WERI-Rb-1 (cell line): ENCODE measurements around the gene HSPA1B.
A peak's percentile ranks its signal among the peaks of the same experiment; 100 is the strongest.
"Not testable (repeated sequence)": the region's sequence is repeated elsewhere in the genome, so short reads cannot be mapped to it uniquely, and the experiment has no call there.

Experiments used
- DNase-seq: peaks from one replicate; pipeline ENCODE4 v3.0.0-alpha.2; 2020
- H3K27ac ChIP-seq: fragments of 250-450 bp; sonication (Bioruptor Pico); 2 replicates; pipeline ENCODE4 v1.5.1; 2020; ENCODE audit warnings: mild to moderate bottlenecking, moderate library complexity
- H3K27me3 ChIP-seq: fragments of 250-450 bp; sonication (Bioruptor Pico); 2 replicates; pipeline ENCODE4 v1.5.1; 2021; ENCODE audit warnings: mild to moderate bottlenecking, low read depth, moderate library complexity; ENCODE audit not compliant: insufficient read depth, severe bottlenecking
- H3K36me3 ChIP-seq: fragments of 250-450 bp; sonication (Bioruptor Pico); 2 replicates; pipeline ENCODE4 v1.5.1; 2020; ENCODE audit warnings: mild to moderate bottlenecking, moderate library complexity
- H3K4me3 ChIP-seq: 2 replicates; pipeline ENCODE4 v1.5.1; 2011; ENCODE audit warnings: low read depth, mild to moderate bottlenecking, control low read depth, low read length
- H3K9me3 ChIP-seq: fragments of 250-450 bp; sonication (Bioruptor Pico); 2 replicates; pipeline ENCODE4 v1.5.1; 2021; ENCODE audit warnings: mild to moderate bottlenecking, moderate library complexity; ENCODE audit not compliant: severe bottlenecking
- CTCF ChIP-seq: IDR thresholded peaks from 2 replicates; pipeline ENCODE4 v1.5.1; 2011; ENCODE audit warnings: low read depth, mild to moderate bottlenecking, control low read depth, inconsistent platforms, low read length

Gene HSPA1B

GRCh38 chr6:31806470-31807272 lies 20.9 kb upstream of the HSPA1B start, which contains the start of gene LSM2:
Gene LSM2 (minus strand): TSS chr6:31806966. CDS start chr6:31806757, 209 bp downstream.
- peak; percentile 57 for TF ChIP-seq CTCF
- peak within 1 kb of the TSS; percentile 87 for H3K27ac ChIP-seq

GRCh38 chr6:31808599-31808998 lies 18.9 kb upstream of the HSPA1B start:
- Histone ChIP-seq H3K9me3 (peaks cover 24% of the 10 kb centered on the region), H3K27ac (peak overlapping the region; percentile 87), H3K36me3 (peaks cover 21% of the 10 kb centered on the region), H3K4me3 (peak overlapping the region; percentile 2; the same call in 1 of the 2 replicates)
- H3K27me3 ChIP-seq = not testable (repeated sequence)
- peak; percentile 85 for DNase-seq

More at GRCh38 chr6:31806470-31807272, 20.9 kb upstream of the HSPA1B start, which contains the start of gene LSM2:
- Histone ChIP-seq H3K27me3 (no peaks in the 10 kb centered on the region), H3K9me3 (peaks cover 17% of the 10 kb centered on the region), H3K4me3 (peak within 1 kb of the TSS; percentile 83), H3K36me3 (peaks cover 40% of the 10 kb centered on the region)
- peak; percentile 100 for DNase-seq

GRCh38 chr6:31811645-31812044 lies 15.9 kb upstream of the HSPA1B start:
- no peak for TF ChIP-seq CTCF
- no peak for DNase-seq
- Histone ChIP-seq H3K27me3 (no peaks in the 10 kb centered on the region), H3K4me3 (no peak overlapping the region), H3K9me3 (peaks cover 42% of the 10 kb centered on the region), H3K27ac (no peak overlapping the region), H3K36me3 (no peaks in the 10 kb centered on the region)

- no peak for TF ChIP-seq CTCF
Observed at GRCh38 chr6:31813465-31813849, 14.1 kb upstream of the HSPA1B start.

GRCh38 chr6:31814677-31815024 lies 12.9 kb upstream of the HSPA1B start:
- H3K36me3 ChIP-seq = no peaks in the 10 kb centered on the region
- no peaks in the 10 kb centered on the region for H3K27me3 ChIP-seq
- TF ChIP-seq CTCF = no peak
- peaks cover 39% of the 10 kb centered on the region for H3K9me3 ChIP-seq
- no peak for DNase-seq
- no peak overlapping the region for H3K4me3 ChIP-seq
- no peak overlapping the region for H3K27ac ChIP-seq

More at GRCh38 chr6:31813465-31813849, 14.1 kb upstream of the HSPA1B start:
- no peak for DNase-seq
- H3K9me3 ChIP-seq = peaks cover 42% of the 10 kb centered on the region
- H3K27ac ChIP-seq = no peak overlapping the region
- H3K36me3 ChIP-seq = no peaks in the 10 kb centered on the region
- H3K27me3 ChIP-seq = no peaks in the 10 kb centered on the region
- no peak overlapping the region for H3K4me3 ChIP-seq

GRCh38 chr6:31815025-31815838 lies 12.3 kb upstream of the HSPA1B start, which contains the start of the genes HSPA1A and HSPA1L:
Gene HSPA1A (plus strand): TSS chr6:31815543. CDS start chr6:31815757, 214 bp downstream.
Gene HSPA1L (minus strand): TSS chr6:31815283. CDS start chr6:31811972, 3,311 bp downstream.
- no peak within 1 kb of the TSS for H3K4me3 ChIP-seq
- no peak for TF ChIP-seq CTCF
- no peaks in the 10 kb centered on the region for H3K27me3 ChIP-seq
- H3K27ac ChIP-seq = no peak within 1 kb of the TSS
- H3K9me3 ChIP-seq = peaks cover 40% of the 10 kb centered on the region
- DNase-seq = no peak
- no peaks in the 10 kb centered on the region for H3K36me3 ChIP-seq

- not testable (repeated sequence) for H3K27ac ChIP-seq, H3K27me3 ChIP-seq, H3K4me3 ChIP-seq, DNase-seq, H3K36me3 ChIP-seq
- peaks cover 31% of the 10 kb centered on the region for H3K9me3 ChIP-seq
Observed at GRCh38 chr6:31817133-31817928, 10.2 kb upstream of the HSPA1B start.

- not testable (repeated sequence) for H3K27ac ChIP-seq, H3K4me3 ChIP-seq, DNase-seq, H3K36me3 ChIP-seq, H3K27me3 ChIP-seq
- peaks cover 31% of the 10 kb centered on the region for H3K9me3 ChIP-seq
Observed at GRCh38 chr6:31817929-31818511, 9.5 kb upstream of the HSPA1B start.
